HL-60/S4 (cell line): ENCODE measurements around the gene E2F7.

Experiments used
- in situ Hi-C: fragments of 300-500 bp; cut with MboI; formaldehyde crosslinking; loops from 2 replicates; pipeline ENCODE4 v1.14.3; 2022; ENCODE audit warnings: low sequenced_read_pairs

Gene E2F7

DNA sequence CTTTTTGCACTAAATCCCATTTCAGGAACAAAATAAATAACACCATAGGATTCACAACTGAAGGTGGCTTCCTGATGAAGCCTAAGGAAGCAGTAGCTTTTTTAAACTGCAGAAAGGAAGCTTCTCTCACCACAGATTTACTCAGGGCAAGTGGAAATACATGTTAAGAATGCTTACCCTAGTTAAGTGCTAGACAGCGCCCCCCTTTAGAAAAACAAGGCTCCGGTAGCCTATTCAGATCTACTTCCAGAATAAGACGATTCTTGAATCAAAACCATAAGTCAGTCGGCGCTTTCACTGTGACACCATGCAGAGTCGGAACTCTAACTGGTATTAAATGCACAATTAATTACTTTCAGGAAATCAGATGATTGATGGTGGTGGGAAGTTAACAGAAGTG, 41.9 kb downstream of the E2F7 start:
- in situ Hi-C loops, result no loop called here

DNA sequence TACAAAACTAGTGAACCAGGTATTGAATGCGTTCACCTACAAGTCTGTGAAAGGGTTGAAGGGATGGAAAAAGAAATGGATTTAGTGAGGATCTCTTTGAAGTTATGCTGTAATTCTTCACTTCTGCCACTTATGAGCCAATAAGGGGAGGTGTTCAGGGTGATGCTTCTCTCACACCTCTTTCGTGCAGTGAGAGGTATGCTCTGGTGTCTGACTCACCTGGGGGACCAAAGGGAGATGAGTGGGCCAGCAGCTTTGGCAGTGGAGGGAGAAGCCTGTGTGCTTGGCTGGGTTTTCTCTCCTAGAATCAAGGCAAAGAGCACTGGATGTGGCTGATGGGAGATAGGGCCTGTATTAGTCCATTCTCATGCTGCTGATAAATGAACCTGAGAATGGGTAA, 45.4 kb downstream of the E2F7 start:
- in situ Hi-C loops, result no loop called here

DNA sequence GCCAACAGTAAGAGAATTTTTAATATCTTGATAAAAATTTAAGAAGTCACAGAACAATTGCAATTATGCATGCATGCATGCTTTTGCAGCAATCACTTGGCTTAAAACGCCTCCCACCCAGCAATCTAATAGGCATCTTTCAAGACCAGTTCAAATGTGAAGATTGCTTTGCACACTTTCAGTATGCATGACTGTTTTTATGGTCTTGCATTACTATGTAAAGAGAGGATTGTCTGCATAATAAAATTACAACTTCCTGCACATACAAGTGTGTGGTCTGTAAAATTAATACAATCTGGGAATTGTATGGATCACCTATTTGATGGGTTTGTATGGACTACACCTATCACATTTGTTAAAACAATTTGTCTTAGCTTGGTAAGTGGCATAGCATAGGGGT, 48.8 kb downstream of the E2F7 start:
- in situ Hi-C loops, result no loop called here

DNA sequence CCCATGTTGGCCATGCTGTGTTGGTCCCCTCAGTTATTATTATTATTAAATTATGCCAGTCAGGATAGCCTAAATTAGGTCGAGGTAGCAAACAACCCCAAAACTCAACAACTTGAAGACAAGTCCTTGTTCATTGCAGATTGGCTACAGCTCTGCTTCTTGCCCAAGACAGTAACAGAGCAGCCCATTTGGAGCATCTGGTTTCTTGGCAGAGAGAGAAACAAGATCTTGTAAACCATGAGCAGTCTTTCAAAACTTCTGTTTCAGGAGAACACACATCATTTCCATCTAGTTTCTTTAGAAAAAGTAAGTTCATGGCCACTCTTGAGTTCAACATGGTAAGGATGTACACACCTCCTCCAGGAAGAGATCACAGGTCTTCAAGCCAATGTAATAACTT, 52.3 kb downstream of the E2F7 start:
- in situ Hi-C loops, result no loop called here

DNA sequence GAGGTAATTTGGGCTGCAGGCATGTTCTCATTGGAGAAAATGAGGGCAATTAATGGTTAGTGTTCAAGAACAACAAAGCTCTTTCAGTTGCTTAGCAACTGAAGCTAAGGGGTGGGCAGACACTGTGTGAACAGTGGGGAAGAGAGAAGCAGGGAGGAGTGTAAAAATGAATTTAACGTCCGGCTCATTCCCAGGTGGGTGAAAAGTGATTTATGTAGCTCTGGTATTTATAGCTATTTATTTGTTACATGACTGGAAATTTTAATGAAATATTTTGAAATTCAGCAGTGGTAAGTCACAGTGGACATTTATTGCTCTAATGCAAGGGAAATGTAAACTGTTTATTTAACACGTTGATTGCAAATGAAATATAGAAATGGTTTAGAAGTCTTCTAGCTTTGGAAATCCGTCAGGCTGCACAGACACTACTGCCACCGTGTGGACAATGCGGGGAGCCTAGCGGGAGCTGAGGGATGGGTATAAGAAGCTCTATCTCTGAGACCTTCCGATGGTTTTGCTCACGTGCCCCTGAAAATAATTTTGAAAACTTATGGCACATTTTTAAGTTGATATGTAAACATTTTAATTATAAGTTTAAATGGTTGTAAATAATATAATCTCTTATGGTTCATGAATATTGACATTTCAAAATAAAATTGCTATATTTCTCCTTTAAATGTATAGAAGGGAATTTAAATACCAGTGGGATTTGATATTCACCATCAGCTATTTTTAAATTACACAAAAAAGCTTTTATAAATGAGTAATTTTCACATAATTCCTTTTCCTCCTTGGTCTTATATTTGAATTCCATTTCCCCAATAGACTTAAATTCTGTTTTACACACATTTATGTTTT, 54.4 kb downstream of the E2F7 start:
- in situ Hi-C loops, result no loop called here

DNA sequence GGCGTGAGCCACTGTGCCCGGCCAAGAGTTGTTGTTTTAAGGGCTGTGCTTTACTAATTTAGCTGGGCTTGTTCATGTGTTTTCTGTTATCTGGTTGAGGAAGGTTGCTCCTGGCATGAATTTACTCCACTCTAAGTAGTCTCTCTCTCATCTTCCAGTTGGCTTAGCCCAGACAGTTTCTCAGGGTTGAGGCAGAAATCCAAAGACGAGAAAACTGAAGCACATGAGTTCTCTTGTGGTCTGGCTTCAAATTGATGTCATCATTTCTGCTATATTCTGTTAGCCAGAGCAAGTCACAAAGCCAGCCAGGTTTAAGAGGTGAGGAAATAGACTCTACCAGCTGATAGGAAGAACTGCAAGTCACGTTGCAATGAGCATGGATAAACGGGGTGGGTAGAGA, 57.9 kb downstream of the E2F7 start:
- in situ Hi-C loops, result no loop called here

DNA sequence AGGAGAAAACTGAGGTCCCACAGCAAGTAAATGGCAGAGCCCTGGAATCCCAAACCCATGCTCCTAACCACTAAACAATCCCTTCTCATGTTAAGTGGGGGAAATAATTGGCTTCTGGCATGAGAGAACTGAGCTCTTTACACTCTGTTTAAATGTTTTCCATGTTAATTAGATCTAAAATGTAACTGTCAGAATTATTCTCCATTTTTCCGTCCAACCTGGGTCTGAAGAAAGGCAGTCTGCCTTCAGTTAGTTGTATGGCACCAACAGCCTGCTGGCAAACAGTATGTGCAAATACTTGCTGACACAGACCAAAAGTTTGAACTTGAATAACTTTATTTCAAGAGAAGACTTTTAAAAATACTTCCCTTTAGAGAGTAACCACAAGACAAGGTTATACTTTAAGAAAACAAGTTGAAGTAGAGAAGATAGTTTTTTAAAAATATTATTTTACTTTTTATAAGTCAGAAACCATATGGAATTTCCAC, 59.7 kb downstream of the E2F7 start:
- in situ Hi-C loops, result no loop called here

DNA sequence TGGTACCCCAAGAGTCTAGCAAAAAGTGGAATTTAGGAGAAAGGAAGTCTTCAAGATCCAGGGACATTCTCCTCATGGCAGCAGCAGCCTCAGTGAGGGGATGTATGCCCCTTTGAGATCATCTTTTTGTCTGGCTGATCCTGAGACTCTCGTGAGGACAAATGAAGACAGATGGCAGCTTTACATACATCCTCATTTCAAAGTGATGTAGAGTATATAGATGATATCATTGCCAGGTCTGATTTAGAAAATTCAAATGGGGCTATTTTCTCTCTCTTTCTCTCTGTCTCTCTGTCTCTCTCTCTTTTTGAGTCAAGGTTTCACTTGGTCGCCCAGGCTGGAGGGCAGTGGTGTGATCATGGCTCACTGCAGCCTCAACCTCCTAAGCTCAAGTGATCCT, 61.5 kb downstream of the E2F7 start:
- in situ Hi-C loops, result no loop called here

DNA sequence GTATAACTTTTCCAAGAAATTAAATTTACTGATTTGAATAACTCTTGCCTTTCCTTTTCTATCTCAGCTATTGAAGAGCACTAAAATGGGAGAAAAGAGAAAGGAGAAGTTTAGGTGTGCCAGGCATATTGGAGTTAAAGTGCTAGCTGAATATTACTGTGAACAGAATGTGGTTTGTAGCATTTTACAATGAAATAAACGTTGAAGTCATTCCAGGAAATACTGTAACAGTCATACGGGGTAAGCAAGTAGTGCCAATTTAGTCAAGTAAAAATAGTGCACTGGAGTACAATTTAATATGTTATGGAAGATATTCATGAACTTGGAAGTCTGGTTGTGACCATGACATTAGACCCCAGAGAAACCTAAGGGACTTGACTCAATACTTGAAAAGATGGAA, 62.1 kb downstream of the E2F7 start:
- in situ Hi-C loops, result no loop called here

DNA sequence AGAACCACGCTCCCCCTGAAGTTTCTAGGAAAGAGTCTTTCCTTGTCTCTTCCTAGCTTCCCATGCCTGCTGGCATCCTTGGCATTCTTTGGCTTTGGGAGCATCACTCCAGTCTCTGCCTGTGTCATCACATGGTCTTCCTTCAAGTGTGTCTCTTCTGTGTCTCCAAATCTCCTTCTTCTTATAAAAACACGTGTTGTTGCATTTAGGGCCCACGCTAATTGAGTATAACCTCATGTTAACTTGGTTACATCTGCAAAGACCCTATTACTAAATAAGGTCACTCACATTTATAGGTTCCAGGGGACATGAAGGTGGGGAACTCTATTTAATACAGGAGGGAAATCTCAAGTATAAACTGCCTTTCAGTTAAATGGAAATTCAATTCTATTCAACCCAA, 63.0 kb downstream of the E2F7 start:
- in situ Hi-C loops, result no loop called here

DNA sequence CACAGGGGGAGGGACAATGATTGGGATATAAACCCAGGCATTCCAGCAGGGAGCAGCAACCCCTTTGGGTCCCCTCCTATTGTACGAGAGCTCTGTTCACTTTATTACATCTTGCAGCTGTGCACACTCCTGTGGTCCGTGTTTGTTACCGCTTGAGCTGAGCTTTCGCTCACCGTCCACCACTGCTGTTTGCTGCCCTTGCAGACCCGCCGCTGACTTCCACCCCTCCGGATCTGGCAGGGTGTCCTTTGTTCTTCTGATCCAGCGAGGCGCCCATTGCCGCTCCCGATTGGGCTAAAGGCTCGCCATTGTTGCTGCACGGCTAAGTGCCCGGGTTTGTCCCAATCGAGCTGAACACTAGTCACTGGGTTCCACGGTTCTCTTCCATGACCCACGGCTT, 64.1 kb downstream of the E2F7 start:
- in situ Hi-C loops, result no loop called here

DNA sequence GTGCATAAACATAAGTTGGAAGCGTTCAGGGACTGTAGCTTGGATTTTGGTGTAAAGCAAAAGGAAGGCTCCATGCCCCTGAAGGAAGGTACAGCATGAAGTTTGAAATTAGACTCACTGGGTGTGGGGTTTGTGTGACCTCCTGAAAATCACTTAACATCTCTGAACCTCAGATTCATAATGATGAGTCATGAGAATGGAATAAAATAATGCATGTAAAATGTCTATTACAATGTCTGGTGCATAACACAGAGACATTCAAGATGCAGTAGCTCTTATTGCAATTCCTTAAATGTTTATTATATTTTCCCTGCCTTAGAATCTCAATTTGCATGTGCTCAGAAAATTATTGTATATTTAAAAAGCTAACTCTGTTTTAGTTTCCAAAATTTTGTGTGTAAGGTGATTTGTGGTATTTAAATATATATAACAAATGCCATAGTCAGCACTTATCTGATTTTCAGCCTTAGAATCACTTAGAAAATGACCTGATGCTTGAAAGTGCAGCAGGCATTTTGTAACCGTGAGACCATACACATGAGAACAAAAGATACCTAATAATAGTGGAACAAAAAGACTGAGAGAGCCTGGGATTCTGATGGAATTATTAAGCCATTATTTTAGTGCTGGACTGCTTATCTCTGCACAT, 66.3 kb downstream of the E2F7 start:
- in situ Hi-C loops, result no loop called here

DNA sequence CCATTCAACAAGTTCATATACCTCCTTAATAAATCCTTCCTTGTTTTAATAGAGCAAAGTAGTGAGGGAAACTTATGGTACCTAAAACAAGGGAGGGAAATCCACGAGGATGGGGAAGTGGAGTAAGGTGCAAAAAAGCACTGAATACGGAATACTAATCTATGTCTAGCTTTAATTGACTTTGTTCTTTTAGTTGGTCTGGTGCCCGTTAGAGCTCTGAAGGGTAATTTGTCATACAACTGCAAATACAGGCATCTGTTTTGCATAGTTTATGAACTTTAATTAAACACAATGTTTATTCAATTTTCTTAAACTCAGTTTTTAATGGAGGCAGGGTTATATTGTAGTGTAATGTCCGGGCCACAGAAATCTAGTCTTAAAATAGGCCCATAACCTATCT, 67.0 kb downstream of the E2F7 start:
- in situ Hi-C loops, result no loop called here

DNA sequence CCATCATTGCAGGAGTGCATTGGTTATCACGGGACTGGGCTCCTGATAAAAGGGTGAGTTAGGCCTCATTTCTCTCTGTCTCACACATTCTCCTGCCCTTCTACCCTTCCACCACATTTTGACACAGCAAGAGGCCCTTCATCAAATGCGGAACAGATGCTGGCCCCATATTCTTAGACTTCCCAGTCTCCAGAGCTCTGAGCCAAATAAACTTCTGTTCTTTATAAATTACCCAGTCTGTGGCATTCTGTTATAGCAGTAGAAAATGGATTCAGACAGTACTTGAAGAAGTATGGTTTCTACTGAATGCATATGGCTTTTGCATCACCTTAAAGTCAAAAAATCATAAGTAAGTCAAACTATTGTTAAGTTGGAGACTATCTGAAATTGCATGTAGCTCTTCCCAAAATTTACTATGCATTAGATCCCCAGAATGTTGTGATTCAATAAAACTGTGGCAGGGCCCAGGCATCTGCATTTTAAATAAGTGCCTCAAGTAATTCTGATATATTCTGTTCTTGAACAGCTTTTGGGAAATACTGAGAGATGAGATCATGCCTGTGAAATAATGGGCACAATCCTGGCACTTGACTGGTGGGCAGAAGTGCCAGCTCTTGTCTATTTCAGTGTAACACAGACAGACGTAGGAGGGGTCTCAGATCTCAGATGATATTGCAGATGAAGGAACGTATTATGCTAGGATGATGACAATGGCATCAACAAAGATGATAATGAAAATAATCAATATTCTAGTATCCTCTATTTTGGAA, 68.2 kb downstream of the E2F7 start:
- in situ Hi-C loops, result no loop called here

DNA sequence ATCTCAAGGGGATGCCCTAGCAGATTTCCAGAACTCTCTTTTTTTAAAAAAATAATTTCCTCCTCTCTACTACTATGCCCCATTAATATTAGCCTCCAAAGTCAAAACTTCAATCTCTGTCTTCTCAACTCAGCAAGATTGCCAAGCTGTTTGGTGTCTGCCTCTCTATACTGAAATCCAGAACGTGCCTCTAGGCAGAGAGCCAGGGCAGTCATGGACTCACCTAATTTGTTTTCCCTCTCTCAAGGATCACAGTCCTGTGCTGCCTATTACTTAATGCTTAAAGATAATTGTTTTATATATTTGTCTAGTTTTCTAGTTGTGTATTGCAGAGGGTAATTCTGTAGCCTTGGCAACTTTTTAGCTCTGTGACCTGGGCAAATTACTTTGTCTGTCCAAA, 74.7 kb downstream of the E2F7 start:
- in situ Hi-C loops, result no loop called here

DNA sequence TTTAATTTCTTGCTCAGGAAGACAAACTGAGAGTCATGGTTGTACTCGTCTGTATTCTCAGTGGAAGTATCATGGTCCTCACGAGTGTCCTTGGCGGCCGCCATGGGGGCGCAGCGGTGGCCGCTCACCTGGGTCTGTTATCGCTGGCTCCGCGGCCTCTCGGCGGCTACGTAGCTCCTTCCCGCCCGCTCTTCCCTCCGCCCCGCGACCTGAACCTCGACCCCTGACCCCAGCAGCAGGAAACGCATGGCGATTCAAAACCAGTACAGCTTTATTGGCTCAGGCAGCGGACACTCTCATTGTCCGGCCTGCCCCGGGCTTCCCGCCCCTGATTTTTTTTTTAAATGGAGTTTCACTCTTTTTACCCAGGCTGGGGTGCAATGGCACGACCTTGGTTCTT, 80.8 kb downstream of the E2F7 start:
- in situ Hi-C loops, result no loop called here

DNA sequence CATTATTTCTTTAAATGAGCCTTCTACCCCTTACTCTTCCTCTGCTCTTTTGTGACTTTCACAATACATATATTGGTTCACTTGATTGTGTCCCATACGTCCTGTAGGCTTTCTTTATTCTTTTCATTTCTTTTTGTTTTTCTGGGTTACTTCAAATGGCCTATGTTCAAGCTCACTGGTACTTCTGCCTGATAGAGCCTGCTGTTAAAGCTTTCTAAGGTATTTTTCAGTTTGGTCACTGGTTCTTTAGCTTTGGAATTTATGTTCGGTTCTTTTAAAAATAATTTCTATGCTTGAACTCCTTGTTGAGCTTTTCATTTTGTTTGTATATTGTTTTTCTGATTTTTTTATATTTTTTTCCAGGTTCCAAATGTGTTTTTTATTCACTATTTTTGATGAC, 81.9 kb downstream of the E2F7 start:
- in situ Hi-C loops, result no loop called here

DNA sequence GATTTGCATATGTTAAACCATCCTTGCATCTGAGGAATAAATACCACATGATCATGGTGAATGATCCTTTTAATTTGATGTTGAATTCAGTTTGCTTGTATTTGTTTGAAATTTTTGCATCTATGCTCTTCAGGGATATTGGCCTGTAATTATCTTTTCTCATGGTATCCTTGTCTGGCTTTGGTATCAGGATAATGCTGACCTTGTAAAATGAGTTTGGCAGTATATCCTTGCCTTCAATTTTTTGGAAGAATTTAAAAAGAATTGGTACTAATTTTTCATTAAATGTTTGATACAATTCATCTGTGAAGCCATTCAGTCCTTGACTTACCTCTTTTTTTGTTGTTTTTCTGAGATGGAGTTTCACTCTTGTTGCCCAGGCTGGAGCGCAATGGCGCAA, 85.2 kb downstream of the E2F7 start:
- in situ Hi-C loops, result no loop called here

DNA sequence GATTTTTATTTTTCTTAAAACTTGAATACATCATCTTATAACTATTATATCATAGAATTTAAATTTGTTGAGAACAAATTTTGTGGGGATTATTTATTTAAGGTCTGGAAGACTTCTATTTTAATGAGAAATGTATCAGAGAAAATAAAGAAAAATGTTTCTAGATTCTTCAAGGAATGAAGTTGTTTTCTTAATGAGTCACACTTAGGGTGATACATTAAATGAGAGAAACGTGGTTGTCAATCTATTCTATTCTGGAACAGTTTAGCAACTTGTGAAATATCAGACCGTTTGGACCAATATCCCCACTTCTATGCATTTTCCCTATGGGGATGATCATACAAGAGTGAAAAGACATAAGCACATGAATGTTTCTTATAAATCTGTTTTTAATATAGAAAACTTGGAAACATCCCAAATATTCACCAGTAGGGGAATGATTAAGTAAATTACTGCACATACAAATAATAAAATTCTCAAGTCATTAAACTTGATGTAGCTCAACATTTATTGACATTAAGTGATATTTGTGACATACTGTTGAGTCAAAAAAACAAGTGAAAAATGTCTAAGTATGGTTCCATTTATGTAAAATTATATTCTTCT, 88.5 kb downstream of the E2F7 start:
- in situ Hi-C loops, result no loop called here
